DMS79 (cell line): ENCODE results near the gene MTHFD1.
"Not testable (repeated sequence)": the region's sequence is repeated elsewhere in the genome, so short reads cannot be mapped to it uniquely, and the experiment has no call there.

Experiments
- DNase-seq: peaks from one replicate; lab custom pipeline; 2025; lab: John Stamatoyannopoulos, UW

The MTHFD1 gene

GRCh38 chr14:64387782-64388532 is at the start of gene MTHFD1:
Gene MTHFD1, plus strand, starts transcription at chr14:64388353. Its CDS starts 75 bp downstream, at chr14:64388428.
- DNase-seq = peak; percentile 100

DNA sequence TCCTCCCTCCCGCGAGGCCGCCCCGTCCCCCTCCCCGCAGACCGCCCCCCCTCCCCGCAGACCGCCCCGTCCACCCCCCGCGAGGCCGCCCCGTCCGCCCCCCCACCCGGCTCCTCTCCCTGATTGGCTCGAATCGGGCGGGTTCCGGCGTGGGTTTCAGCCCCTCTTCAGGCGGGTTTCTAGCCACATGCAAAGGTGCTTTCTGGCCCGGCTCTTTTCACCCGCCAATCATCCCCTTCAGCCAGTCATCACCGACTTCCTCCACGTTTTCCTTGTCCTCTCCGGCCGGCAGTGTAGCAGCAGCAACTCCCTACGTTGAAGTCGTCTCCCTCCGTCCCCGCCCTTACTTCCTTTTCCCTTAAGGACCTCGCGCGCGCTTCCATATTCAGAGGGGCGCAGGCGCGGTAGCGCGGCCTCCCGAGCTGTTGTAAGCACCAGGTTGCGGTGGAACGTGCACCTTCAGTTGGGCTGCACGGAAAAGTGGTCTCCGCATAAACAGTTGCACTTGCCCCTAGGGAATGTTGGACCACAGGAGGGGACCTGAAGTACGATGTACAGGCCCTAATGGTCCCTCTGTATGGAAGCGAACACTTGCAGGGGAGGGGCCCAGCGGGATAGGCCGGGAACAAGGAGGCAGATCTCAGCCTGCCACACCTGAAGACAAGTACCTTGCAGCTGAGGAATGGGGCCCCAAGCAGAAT is 49.4 kb upstream of the MTHFD1 start:
- peak; percentile 100 for DNase-seq

DNA sequence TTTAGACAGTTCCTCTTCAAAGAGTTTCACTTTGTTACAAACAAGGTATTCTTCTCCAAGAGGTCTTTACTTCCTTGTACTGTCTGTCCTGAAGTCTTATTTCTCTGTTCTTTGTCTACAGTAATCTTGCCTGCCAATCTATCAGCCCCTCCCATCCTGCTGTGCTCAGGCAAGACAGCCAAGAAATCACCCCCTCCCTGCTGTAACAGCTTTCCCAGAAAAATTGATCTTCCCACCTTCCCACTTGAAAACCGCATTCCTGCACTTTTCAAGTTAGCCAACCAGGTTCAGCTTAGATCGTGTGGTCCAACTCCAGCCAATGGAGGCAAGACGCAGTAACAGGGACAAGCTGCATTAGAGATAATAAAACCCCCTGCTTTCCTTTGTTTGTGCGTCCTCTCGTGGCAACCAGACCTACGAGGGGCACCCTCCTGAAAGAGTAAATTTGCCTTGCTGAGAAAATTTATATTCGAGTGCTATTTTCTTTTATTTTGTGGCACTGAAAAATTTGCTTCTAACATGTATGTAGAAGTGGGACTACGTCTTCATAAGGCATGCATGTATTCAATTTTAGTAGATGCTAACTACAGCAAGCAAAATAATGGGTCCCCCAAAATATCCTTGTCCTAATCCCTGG is 47.5 kb upstream of the MTHFD1 start:
- DNase-seq = no peak

GRCh38 chr14:64347748-64348147 is 40.4 kb upstream of the MTHFD1 start:
- DNase-seq = no peak

GRCh38 chr14:64349741-64350490 is 38.2 kb upstream of the MTHFD1 start:
- no peak for DNase-seq

DNA sequence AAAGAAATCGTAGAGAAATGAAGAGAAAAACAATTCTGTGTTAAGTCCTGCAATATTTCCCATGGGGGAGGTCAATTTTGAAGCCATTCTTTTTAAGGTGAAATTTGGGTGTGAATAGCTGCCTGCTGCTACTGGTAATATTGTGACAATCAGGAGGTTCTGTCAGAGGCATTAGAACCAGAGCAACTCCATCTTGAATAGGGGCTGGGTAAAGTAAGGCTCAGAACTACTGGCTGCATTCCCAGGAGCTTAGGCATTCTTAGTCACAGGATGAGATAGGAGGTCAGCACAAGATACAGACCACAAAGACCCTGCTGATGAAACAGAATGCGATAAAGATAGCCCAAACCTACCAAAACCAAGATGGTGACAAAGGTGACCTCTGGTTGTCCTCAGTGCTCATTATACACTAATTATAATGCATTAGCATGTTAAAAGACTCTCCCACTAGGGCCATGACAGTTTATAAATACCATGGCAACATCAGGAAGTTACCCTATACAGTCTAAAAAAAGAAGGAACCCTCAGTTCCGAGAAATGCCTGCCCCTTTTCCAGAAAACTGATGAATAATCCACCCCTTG is 24.8 kb upstream of the MTHFD1 start:
- no peak for DNase-seq

- DNase-seq = no peak
Observed at GRCh38 chr14:64364907-64365306, 23.2 kb upstream of the MTHFD1 start.

DNA sequence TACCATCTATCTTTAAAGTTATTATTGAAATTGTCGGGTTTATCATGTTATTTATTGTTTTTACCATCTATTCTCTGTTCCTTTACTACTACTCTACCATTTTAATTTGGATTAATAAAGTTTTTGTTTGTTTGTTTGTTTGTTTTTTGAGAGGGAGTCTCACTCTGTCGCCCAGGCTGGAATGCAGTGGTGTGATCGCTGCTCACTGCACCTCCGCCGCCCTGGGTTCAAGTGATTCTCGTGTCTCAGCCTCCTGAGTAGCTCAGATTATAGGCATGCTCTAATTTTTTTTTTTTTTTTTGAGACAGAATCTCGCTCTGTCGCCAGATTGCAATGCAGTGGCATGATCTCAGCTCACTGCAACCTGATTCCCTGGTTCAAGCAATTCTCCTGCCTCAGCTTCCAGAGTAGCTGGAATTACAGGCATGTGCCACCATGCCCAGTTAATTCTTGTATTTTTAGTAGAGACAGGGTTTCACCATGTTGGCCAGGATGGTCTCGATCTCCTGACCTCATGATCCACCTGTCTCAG is 22.7 kb upstream of the MTHFD1 start:
- DNase-seq = not testable (repeated sequence)

DNA sequence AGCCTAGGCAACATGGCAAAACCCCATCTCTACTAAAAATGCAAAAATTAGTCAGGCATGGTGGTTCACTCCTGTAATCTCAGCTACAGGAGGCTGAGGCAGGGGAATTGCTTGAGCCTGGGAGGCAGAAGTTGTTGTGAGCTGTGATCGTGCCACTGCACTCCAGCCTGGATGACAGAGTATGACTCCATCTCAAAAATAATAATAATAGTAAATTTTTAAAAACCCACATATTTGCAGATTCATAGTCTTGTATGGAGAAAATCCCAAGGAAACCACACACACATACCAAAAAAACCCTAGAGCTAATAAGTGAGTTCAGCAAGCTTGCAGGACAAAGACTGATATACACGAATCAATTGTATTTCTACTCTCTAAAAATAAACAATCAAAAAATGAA is 19.0 kb upstream of the MTHFD1 start:
- DNase-seq = no peak

DNA sequence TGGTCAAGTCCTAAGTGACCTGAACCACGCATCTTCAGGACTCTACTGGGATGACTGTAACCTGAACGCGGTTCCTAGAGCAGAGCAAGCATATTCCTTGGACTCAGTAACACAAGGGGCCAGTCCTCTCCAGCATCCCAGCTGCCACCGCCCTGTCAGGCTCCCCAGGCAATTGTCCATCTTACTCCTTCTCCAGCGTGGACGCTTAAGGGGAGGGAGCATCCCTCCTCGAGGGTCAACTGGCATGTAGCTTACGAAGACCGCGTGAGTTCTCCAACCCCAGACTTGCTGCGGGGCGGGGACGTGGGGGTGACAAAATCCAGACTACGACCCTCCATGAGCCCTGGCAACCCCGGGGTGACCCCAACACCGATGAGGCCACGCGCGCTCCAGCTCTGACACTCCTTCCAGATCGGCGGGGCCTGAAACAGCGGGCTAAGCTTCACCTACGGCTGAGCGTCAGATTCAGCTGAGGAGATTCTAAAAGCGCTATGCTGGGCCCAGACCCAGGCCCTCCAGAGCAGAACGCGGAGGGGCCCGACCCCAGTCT is 846 bp upstream of the MTHFD1 start:
- peak; percentile 31 for DNase-seq

DNA sequence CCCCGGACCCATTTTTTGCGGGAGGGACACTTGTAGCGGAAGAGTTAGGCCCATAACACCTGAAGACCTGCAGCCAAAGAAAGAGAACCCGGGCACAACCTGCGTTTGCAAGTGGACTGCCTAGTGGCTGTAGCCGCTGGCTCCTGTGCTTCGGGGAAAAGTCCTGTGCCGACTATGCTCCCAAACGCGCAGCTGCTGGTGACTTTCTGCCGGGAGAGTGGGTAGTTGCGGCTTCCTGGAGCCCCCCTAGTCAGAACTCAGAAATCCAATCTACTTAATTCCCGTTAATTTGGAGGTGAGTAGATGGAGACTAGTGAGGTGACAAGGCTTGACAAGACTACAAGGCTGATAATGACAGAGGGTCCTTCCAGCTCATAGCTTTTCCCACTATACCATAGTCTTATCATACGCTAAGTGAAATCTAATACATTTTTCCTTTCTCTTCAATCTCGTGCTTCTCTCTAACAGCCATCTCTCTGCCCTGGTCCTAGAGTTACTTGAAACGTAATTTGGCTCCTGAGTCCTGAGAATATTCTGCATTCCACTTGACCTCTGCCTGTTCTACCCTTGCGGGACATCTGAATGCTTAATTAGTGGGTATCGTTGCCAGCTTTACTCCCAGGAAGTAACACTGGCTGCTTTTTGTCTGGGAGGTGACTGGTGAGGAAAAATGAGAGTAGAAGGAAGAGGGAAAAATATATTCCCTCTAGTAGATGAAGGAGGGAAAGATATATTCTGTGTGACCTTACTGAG is 556 bp downstream of the MTHFD1 start:
- DNase-seq = peak; percentile 29

DNA sequence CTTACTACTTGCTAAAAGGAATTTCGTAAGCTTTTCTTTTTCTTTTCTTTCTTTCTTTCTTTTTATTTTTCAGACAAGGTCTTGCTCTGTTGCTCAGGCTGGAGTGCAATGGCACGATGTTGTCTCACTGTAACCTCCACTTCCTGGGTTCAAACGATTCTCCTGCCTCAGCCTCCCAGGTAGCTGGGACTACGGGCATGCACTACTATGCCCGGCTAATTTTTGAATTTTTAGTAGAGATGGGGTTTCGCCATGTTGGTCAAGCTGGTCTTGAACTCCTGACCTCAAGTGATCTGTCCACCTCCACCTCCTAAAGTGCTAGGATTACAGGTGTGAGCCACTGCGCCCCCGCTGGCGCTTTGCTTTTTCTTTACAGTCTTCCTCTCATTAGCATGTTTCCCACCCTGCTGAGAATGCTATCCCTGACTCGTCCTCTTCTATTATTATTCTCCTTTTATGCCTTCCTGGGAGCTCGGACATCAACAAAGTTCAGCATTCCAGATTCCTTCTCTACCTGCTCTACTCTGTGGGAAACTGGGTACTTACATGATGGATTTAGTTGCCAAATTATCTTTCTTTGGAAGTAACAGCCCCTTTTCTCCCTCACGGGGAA is 3.1 kb downstream of the MTHFD1 start:
- DNase-seq = no peak

- DNase-seq = no peak
Observed at GRCh38 chr14:64391986-64392385, 3.8 kb downstream of the MTHFD1 start.

DNA sequence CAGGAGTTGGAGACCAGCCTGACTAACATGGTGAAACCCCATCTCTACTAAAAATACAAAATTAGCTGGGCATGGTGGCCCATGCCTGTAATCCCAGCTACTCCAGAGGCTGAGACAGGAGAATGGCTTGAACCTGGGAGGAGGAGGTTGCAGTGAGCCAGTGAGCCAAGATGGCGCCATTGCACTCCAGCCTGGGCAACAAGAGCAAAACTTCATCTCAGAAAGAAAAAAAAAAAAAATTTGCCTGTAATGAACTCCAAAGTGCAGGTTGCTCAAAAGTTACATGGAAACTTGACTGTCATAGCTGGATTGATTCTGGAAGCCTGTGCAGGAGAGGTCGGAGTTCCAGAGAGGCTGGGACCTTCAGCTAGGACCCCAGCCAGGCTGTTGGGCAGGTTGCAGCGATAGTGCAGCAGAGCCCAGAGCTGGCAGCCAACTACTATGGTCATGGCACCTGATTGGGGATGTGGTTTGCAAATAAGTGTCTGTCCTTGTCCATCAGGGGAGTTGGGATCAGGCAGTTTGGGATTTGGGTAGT is 5.1 kb downstream of the MTHFD1 start:
- not testable (repeated sequence) for DNase-seq

- DNase-seq = no peak
Observed at GRCh38 chr14:64394423-64394822, 6.3 kb downstream of the MTHFD1 start.

DNA sequence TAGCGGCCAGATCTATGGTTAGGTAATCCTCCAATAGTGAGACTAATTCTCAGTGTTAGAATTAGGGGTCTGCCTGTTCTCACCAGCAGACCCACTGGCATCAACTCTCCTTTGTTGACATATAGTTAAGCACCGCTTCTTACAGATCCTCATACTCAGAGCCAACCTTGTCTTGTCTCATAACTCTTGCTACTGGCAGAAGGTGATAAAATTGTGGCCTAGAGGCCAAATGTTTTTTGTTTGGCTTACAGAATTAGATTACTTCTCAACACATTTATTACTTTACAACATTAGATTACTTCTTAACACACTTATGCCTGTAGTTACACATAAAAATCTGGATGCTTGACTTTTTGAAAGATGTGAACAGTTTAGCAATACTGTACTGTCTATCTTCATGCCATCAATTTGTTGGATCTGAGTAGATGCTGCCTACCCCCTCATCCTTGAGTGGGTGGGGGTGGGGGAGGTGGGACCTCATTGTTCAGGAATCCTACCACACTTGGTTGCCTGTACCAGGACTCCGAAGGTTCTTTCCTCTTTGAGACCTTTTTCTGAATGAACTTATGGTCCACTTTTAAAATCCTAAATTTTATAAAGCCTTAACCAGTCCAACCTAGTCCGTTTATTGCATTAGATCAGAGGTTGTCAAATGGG is 7.0 kb downstream of the MTHFD1 start:
- no peak for DNase-seq

DNA sequence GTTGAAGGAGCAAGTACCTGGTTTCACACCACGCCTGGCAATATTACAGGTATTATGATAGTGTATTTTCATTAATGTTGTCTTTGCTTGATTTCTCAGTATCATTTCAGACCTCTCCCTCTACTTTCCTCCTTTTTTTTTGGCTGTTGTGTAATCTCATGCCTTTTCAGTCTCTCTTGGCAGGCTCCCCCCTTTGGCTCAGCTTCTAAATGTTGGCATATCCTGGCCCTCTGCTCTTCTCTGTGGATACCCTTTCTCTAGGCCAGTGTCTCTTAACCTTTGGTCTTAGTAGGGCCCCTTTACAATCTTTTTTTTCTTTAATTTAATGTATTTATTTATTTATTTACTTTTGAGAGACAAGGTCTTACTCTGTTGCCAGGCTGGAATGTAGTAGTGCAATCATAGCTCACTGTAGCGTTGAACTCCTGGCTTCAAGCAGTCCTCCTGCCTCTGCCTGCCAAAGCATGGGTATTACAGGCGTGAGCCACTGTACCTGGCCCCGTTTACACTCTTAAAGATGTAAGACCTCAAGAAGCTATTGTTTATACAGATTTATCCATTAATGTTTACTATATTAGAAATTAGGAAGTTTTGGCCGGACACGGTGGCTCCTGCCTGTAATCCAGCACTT is 12.8 kb downstream of the MTHFD1 start:
- DNase-seq = no peak

- no peak for DNase-seq
Observed at GRCh38 chr14:64401949-64402348, 13.8 kb downstream of the MTHFD1 start.

DNA sequence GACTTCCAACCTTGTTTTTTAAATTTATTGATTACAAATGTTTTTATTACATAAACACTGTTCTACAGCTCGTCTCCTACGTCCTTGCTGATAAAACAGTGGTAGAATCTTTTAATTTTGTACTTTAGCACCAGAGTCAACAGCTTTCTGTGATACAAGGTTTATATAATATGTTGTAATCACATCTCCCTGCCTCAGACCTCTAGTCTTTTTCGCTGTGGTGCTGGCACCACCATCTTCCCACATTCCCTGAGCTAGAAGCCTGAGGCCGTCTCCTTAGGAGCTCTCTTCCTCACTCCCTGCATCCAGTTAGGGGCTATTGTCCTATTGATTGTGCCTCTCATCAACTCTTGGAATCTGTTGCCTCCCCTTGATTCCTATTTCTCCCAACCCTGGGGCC is 17.1 kb downstream of the MTHFD1 start:
- no peak for DNase-seq
